Measurements from ENCODE around the gene GRK2. TPM values are rescaled to one million over a fixed set of nuclear protein-coding genes. Genes with fewer than 3 reads are reported as not detected.

The GRK2 gene
- total and polyA plus RNA-seq, 11 donors, result 40.1 to 107 (median 50.1) TPM

DNA sequence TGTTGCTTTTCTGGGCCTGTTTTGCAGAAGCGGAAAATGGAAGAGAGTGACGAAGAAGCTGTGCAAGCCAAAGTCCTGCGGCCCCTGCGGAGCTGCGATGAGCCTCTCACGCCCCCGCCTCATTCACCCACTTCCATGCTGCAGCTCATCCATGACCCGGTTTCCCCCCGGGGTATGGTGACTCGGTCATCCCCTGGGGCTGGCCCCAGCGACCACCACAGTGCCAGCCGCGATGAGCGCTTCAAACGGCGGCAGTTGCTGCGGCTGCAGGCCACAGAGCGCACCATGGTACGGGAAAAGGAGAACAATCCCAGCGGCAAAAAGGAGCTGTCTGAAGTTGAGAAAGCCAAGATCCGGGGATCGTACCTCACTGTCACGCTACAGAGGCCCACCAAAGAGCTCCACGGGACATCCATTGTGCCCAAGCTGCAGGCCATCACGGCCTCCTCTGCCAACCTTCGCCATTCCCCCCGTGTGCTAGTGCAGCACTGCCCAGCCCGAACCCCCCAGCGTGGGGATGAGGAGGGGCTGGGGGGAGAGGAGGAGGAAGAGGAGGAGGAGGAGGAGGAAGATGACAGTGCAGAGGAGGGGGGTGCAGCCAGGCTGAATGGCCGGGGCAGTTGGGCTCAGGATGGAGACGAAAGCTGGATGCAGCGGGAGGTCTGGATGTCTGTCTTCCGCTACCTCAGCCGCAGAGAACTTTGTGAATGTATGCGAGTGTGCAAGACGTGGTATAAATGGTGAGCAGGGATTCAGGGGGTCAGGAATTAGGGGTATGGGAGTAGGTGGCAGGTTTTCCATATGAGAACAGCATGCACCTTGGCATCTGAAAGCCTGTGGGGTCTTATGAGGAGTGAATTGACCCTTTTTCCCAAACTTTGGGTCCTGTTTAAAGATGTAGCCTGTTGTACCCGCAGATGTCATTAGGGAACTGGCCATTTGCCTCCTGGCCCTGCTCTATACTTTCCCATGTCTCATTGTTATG lies 15.9 kb upstream of the GRK2 start:
- TF ChIP-seq, protein P1, sequence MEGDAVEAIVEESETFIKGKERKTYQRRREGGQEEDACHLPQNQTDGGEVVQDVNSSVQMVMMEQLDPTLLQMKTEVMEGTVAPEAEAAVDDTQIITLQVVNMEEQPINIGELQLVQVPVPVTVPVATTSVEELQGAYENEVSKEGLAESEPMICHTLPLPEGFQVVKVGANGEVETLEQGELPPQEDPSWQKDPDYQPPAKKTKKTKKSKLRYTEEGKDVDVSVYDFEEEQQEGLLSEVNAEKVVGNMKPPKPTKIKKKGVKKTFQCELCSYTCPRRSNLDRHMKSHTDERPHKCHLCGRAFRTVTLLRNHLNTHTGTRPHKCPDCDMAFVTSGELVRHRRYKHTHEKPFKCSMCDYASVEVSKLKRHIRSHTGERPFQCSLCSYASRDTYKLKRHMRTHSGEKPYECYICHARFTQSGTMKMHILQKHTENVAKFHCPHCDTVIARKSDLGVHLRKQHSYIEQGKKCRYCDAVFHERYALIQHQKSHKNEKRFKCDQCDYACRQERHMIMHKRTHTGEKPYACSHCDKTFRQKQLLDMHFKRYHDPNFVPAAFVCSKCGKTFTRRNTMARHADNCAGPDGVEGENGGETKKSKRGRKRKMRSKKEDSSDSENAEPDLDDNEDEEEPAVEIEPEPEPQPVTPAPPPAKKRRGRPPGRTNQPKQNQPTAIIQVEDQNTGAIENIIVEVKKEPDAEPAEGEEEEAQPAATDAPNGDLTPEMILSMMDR (IDR thresholded peaks at IDR 0.05), result no peak
- no peak for TF ChIP-seq POLR2A (IDR thresholded peaks at IDR 0.05)
- H3K27me3 ChIP-seq, result no peaks in the 10 kb centered on the region
- H3K4me1 ChIP-seq, result peaks cover 0 to 40% (median 6%) of the 10 kb centered on the region in 12 donors
- intact Hi-C loops (cut with DNase I), result no loop called here
- H3K9me3 ChIP-seq, result no peaks in the 10 kb centered on the region
- H3K4me3 ChIP-seq, result no peak overlapping the region
- DNase-seq, result peak in 1 of 5 donors; percentile 25
- no peak for ATAC-seq
- 90 to 94% (median 93%) methylated on average over 36 to 37 of the region's 37 CpGs for WGBS, 4 donors
- no peak overlapping the region for H3K27ac ChIP-seq
- peaks cover 0 to 100% (median 99%) of the 10 kb centered on the region in 9 donors for H3K36me3 ChIP-seq

DNA sequence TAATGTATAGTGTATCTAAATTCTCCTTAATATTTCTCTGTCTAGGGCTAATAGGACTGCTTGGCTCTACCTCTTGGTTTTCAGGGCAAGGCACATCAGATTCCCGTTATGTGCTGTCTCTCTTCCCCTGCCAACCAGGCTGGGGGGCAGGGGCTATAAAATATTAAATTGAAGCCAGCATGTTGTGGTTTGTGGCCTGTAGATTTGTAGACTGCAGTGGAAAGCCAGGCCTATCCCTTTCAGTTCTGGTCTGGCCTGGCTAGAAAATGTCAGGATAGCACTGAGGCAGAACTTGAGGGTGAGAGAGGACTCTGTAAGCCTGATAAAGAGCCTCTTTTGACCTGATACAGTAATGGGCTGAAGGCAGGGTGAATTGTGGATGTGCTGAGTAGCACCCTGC lies 14.4 kb upstream of the GRK2 start:
- 80 to 91% (median 85%) methylated on average over 1 of the region's 1 CpG for WGBS, 4 donors
- TF ChIP-seq, protein P1 (IDR thresholded peaks at IDR 0.05), result no peak
- no peak for TF ChIP-seq POLR2A (IDR thresholded peaks at IDR 0.05)

DNA sequence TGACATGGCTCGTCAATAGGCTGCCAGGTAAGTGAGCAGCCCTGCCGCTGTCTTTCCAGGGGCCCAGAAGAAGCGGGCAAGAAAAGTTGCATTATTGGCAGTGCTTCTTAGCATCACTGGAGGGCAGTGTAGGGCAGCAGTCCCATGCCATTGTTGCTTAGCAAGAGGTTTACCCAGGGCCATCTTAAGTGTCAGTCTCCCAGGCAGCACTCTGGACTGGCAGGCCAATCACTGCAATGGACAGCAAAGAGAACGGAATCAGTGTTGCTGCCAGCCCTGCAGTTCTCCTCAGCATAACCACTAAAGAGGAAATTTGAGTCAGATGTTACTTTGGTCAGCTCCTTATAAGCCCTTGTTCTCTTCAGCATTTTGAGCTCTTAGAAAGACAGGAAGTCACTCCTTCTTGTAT lies 13.4 kb upstream of the GRK2 start:
- 84 to 89% (median 87%) methylated on average over 3 to 4 of the region's 4 CpGs for WGBS, 4 donors
- H3K27ac ChIP-seq, result peak overlapping the region in 1 of 12 donors; percentile 52
- no peaks in the 10 kb centered on the region for H3K9me3 ChIP-seq
- H3K4me1 ChIP-seq, result peaks cover 0 to 34% (median 6%) of the 10 kb centered on the region in 12 donors
- peak in 3 of 5 donors; percentile 40 to 52 (median 52) for DNase-seq
- no peaks in the 10 kb centered on the region for H3K27me3 ChIP-seq
- peaks cover 0 to 100% (median 96%) of the 10 kb centered on the region in 9 donors for H3K36me3 ChIP-seq
- H3K4me3 ChIP-seq, result no peak overlapping the region
- intact Hi-C loops (cut with DNase I), result no loop called here
- ATAC-seq, result peak; percentile 19 to 76 (median 58)
- TF ChIP-seq, protein P1 (IDR thresholded peaks at IDR 0.05), result peak in 7 of 12 donors; percentile 14 to 39 (median 31)
- no peak for TF ChIP-seq POLR2A (IDR thresholded peaks at IDR 0.05)

More for the DNA sequence above, 14.4 kb upstream of the GRK2 start:
- intact Hi-C loops (cut with DNase I), result no loop called here
- H3K4me1 ChIP-seq, result peaks cover 0 to 40% (median 6%) of the 10 kb centered on the region in 12 donors
- H3K4me3 ChIP-seq, result no peak overlapping the region
- H3K9me3 ChIP-seq, result no peaks in the 10 kb centered on the region
- ATAC-seq (no peak), DNase-seq (no peak)
- H3K27me3 ChIP-seq, result no peaks in the 10 kb centered on the region
- peaks cover 0 to 100% (median 99%) of the 10 kb centered on the region in 9 donors for H3K36me3 ChIP-seq
- peak overlapping the region in 1 of 12 donors; percentile 21 for H3K27ac ChIP-seq

All from heart left ventricle (tissue), 16 donors.